Measurements from ENCODE around the gene ZNF618.
A peak's percentile ranks its signal among the peaks of the same experiment; 100 is the strongest.
"Not testable (repeated sequence)": the region's sequence is repeated elsewhere in the genome, so short reads cannot be mapped to it uniquely, and the experiment has no call there.

ZNF618 gene

DNA sequence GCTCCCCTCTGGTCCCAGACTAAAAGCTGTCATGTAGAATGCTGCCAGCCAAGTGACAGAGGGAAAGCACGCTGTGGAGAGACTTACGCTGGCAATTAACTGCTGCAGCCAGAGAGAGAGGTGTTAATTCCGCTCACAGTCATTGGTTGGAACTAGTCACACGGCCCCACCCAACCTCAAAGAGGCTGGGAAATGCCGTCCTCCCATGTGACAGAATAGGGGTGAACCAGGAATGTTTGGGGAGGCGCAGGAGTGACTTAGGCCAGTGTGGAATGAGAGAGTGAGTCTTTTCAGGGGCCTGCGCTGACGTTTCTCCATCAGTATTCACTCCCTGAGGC lies 114.4 kb downstream of the ZNF618 start:
- no peak for DNase-seq

GRCh38 chr9:113990975-113991471 lies 114.9 kb downstream of the ZNF618 start:
- DNase-seq, result no peak

GRCh38 chr9:113991714-113992113 lies 115.6 kb downstream of the ZNF618 start:
- no peak for DNase-seq

DNA sequence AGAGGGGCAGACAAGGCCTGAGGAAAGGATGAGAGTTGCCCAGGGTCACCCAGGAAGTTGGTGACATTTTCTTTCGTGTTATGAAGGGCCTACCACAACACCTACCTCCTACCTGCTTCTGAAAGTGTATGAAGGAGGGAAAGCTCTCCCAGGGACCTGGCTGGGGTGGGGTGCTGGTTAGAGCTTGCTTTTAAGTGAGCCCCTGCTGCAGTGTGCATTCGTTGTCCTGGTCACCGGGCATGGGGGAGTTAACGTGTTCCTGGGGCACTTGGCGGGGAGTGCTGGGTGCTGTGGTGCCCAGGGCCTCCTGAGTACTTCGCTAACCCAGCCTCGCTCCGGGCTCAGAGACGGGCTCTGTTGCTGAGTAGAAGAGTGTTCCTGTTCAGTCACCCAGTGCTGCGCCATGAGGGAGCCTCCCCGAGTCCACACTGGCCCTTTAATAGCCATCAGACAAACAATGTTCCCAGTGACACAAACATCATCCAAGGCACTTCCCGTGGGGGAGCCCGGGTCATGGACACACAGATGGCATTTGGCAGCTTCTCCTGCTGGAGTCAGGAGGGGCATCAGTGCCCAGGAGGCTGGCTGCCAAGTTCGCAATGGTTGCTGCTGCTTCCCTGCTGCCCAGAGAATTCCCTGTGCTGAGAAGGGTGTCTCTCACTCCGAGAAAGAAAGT lies 116.3 kb downstream of the ZNF618 start:
- DNase-seq, result no peak

DNA sequence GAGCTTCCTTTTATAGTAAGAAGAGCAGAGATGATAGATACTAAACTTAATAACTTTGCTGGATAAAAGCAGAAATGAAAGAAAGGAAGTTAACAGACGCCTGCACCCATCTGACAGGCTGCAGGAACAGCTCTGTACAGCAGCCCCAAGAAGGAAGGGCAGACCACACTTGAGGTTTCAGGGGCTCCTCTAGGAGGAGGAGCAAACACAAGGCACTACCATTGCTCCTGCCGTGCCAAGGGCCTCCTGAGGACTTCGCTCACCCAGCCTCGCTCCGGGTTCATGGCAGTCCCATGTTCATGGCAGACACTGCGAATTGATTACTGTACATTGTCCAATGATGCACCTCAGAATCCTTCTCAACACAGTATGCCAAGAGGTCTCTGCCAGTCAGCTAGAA lies 116.9 kb downstream of the ZNF618 start:
- no peak for DNase-seq

GRCh38 chr9:113993838-113994540 lies 117.9 kb downstream of the ZNF618 start:
- DNase-seq, result no peak

GRCh38 chr9:113995401-113995800 lies 119.3 kb downstream of the ZNF618 start:
- DNase-seq, result no peak

GRCh38 chr9:113995963-113996362 lies 119.9 kb downstream of the ZNF618 start:
- DNase-seq, result no peak

DNA sequence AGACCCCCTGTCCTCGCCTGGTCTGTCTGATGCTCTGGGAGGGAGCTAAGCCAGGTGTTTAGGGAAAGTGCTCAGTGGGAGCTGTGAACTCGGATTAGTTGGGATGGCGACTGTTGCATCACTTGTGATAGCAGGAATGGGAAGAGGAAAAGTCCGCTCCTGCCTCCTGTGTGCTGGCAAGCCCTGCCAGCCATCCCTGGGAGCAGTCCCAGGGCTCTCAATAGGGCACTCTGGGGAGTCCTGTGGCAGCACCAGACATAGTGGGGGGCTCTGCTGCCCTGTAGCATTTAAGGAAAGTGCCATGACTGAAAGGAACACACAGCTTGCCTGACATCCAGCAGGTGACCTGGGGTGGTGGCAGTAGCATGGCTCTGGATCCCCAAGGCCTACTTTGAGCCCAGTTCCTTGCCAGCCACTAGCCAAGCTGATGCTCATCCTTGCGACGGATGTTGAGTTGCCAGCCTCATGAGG lies 120.5 kb downstream of the ZNF618 start:
- no peak for DNase-seq

- DNase-seq, result not testable (repeated sequence)
Measured at GRCh38 chr9:113997064-113997463, 121.0 kb downstream of the ZNF618 start.

GRCh38 chr9:113997610-113998009 lies 121.5 kb downstream of the ZNF618 start:
- no peak for DNase-seq

GRCh38 chr9:113998114-113998513 lies 122.0 kb downstream of the ZNF618 start:
- DNase-seq, result no peak

DNA sequence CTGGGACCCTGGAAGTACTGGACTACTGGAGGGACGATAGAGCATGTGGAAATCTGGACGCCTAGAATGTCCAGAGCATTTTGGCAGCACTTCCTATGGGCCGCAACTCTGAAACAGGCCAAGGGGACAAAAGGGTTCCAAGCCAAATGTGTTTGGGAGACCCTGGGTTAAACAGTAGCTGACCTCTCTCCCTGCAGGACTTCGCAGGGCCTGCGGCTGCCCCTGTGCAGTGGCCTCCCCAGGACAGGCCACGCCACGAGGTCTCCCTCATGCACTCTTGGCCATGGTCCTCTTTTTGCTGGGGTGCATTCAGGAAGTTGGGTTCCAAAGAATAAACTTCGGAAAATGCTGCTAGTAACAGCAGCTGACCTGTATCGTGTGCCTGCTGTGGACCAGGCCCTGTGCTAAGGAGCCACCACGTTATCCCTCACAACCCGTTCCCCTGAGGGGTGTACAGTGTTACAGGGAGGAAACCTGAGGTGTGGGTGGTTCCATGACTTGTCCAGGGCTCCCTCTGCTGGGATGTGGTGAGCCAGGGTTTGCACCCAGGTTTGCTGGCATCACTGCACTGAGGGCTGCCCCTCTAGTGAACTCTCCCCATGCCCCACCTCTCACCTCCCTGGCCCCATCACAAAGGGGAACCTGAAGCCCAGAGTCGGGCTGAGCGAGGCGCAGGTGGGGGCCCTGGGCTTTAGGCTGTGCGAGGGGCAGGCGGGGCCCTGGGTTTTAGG lies 122.6 kb downstream of the ZNF618 start:
- peak; percentile 74 for DNase-seq

DNA sequence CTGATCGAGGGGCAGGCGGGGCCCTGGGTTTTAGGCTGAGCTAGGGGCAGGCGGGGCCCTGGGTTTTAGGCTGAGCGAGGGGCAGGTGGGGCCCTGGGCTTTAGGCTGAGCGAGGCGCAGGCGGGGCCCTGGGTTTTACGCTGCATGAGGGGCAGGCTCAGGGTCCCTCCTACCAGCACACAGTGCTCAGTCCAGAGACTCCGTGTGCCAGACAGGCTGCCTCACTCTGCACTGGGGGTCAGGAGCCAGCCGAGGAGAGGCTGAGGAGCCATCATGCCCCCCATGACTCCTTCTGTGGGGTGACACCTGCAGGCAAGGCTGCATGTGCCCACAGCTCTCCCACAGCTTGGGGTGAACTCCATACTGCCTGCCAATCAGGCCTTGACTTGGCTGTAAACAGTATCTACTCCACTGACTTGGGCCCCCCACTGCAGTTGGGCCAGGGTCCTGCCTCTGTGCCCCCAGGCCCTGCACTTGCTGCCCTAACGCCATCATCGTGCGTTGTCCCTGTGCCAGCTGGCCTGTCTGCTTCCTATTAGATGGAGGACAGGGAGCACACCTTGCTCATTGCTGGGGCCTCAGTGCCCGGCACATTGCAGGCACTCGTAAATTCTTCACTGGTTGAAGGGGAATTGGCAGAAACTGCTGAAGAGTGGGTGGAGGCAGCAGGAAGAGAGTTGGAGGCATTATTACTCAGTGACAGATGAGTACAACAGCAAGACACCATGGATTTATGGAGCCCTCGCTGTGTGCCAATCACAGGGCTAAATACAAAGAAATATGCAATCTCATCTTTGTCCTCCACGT lies 123.3 kb downstream of the ZNF618 start:
- no peak for DNase-seq

GRCh38 chr9:114000063-114000454 lies 124.0 kb downstream of the ZNF618 start:
- no peak for DNase-seq

GRCh38 chr9:114000671-114001409 lies 124.7 kb downstream of the ZNF618 start:
- no peak for DNase-seq

DNA sequence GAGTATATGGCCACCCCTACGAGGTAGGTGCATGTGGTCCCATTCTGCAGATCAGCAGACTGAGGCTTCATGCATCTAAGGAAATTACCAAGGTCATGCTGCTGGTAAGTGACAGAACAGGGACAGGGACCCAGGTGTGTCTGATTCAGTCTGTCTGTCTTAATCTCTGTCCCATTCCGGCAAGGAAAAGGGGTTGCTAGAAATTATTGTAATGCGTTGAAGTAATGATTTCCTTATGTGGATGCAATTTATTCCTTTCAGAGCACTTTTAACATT lies 125.2 kb downstream of the ZNF618 start:
- DNase-seq, result no peak

- DNase-seq, result no peak
Measured at GRCh38 chr9:114001794-114002261, 125.7 kb downstream of the ZNF618 start.

GRCh38 chr9:114002271-114002985 lies 126.3 kb downstream of the ZNF618 start:
- DNase-seq, result no peak

GRCh38 chr9:114002986-114003350 lies 126.9 kb downstream of the ZNF618 start:
- no peak for DNase-seq

DNA sequence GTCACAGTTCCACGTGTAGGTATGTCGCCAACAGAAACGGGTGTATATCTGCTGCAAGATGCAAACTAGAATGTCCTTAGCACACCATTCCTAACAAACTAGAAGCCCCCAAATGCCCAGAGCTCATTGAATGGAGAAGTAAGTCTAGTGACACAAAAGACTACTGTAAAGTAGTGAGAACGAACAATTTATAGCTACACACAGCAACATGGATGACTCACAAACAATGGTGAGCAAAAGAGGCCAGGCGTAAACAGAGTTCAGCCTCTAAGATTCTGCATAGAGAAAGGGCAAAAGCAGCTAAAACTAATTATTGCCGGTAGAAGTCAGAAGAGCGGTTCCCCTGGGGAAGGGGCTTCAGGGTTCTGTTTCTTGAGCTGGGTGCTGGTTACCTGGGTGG lies 127.2 kb downstream of the ZNF618 start:
- no peak for DNase-seq

DNA sequence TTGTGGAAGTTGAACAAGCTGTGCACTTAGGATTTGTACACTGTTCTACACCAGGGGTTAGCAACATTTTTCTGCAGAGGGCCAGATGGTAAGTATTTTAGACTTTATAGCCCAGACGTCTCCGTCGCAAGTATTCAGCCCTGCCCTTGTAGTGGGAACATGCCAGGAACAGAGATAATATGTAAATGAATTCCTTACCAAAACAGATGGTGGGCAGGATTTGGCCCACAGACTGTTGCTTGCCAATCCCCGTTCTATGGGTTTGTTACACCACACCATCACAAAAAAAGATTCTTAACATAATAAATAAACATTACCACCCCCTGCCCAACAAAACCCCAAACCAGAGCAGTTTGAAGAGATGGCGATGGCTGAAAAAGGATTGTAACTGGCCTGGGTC lies 127.6 kb downstream of the ZNF618 start:
- DNase-seq, result no peak
